Chondrocyte (in vitro differentiated cells): Measurements from ENCODE around the gene TXNDC8. TPM values are rescaled to one million over a fixed set of nuclear protein-coding genes. Genes with fewer than 3 reads are reported as not detected.

ENCODE experiments used
- DNase-seq: peaks from one replicate; pipeline ENCODE4 v3.0.0; 2021; ENCODE audit warnings: mixed read lengths, low spot score
- H3K27ac Mint-ChIP-seq: one replicate; pipeline ENCODE4 v1.8.0; 2021; ENCODE audit warnings: mild to moderate bottlenecking, moderate library complexity, mixed read lengths; ENCODE audit not compliant: unreplicated experiment
- H3K27me3 Mint-ChIP-seq: 2 replicates; pipeline ENCODE4 v1.8.0; 2021; ENCODE audit warnings: low read depth, mixed read lengths
- H3K36me3 Mint-ChIP-seq: 2 replicates; pipeline ENCODE4 v1.8.0; 2021; ENCODE audit warnings: low read depth, mixed read lengths
- H3K4me1 Mint-ChIP-seq: 2 replicates; pipeline ENCODE4 v1.8.0; 2021; ENCODE audit warnings: low read depth, mild to moderate bottlenecking, mixed read lengths
- H3K4me3 Mint-ChIP-seq: one replicate; pipeline ENCODE4 v1.8.0; 2021; ENCODE audit warnings: mild to moderate bottlenecking, moderate library complexity, mixed read lengths; ENCODE audit not compliant: unreplicated experiment
- H3K9me3 Mint-ChIP-seq: 2 replicates; pipeline ENCODE4 v1.8.0; 2021; ENCODE audit warnings: low read depth, mixed read lengths
- CTCF ChIP-seq: fragments of 200-600 bp; sonication (generic); IDR thresholded peaks from 2 replicates; pipeline ENCODE4 v1.5.0; 2021; ENCODE audit warnings: antibody characterized with exemption, mild to moderate bottlenecking, moderate library complexity
- total RNA-seq: library from RNA; stranded (reverse); gene quantifications from 3 replicates; pipeline ENCODE4 v1.2.1, GENCODE V29; 2021

Gene TXNDC8
- total RNA-seq, 1 donor from 2014 or later, result not detected

- peaks cover 4% of the 10 kb centered on the region for H3K27me3 Mint-ChIP-seq
- H3K9me3 Mint-ChIP-seq, result no peaks in the 10 kb centered on the region
- H3K4me3 Mint-ChIP-seq, result no peak overlapping the region
- H3K4me1 Mint-ChIP-seq, result no peaks in the 10 kb centered on the region
- TF ChIP-seq CTCF, result no peak
- H3K36me3 Mint-ChIP-seq, result no peaks in the 10 kb centered on the region
- DNase-seq, result no peak
- no peak overlapping the region for H3K27ac Mint-ChIP-seq
Observed at GRCh38 chr9:110291921-110292557, 45.6 kb downstream of the TXNDC8 start.

GRCh38 chr9:110290001-110290400 lies 47.7 kb downstream of the TXNDC8 start:
- no peak overlapping the region for H3K27ac Mint-ChIP-seq
- no peaks in the 10 kb centered on the region for H3K36me3 Mint-ChIP-seq
- no peaks in the 10 kb centered on the region for H3K4me1 Mint-ChIP-seq
- no peak for DNase-seq
- no peak overlapping the region for H3K4me3 Mint-ChIP-seq
- TF ChIP-seq CTCF, result no peak
- H3K27me3 Mint-ChIP-seq, result peaks cover 5% of the 10 kb centered on the region
- H3K9me3 Mint-ChIP-seq, result no peaks in the 10 kb centered on the region

GRCh38 chr9:110288503-110288902 lies 49.2 kb downstream of the TXNDC8 start:
- Mint-ChIP-seq H3K9me3 (no peaks in the 10 kb centered on the region), H3K27me3 (peaks cover 1% of the 10 kb centered on the region), H3K36me3 (no peaks in the 10 kb centered on the region), H3K4me3 (no peak overlapping the region), H3K27ac (no peak overlapping the region), H3K4me1 (no peaks in the 10 kb centered on the region)
- TF ChIP-seq CTCF, result no peak
- DNase-seq, result no peak

GRCh38 chr9:110287289-110287680 lies 50.4 kb downstream of the TXNDC8 start:
- Mint-ChIP-seq H3K27ac (no peak overlapping the region), H3K4me1 (no peaks in the 10 kb centered on the region), H3K36me3 (no peaks in the 10 kb centered on the region), H3K9me3 (no peaks in the 10 kb centered on the region), H3K4me3 (no peak overlapping the region), H3K27me3 (peaks cover 1% of the 10 kb centered on the region)
- no peak for DNase-seq
- TF ChIP-seq CTCF, result no peak

GRCh38 chr9:110284211-110284844 lies 53.3 kb downstream of the TXNDC8 start:
- TF ChIP-seq CTCF, result no peak
- DNase-seq, result no peak
- Mint-ChIP-seq H3K4me1 (no peaks in the 10 kb centered on the region), H3K9me3 (no peaks in the 10 kb centered on the region), H3K27ac (no peak overlapping the region), H3K4me3 (no peak overlapping the region), H3K27me3 (peaks cover 1% of the 10 kb centered on the region), H3K36me3 (no peaks in the 10 kb centered on the region)
